WTC11 (cell line): Measurements from ENCODE around the gene CAST.

Experiments
- ARID4B ChIP-seq: sonication (generic); formaldehyde crosslinking; IDR thresholded peaks from 2 replicates; pipeline ENCODE4 v1.8.0; 2023; ENCODE audit warnings: missing genetic modification reagents, mild to moderate bottlenecking, borderline replicate concordance
- CTCF ChIP-seq: fragments of 200-600 bp; IDR thresholded peaks from 2 replicates; pipeline ENCODE4 v1.8.0; 2022; ENCODE audit warnings: antibody characterized with exemption
- ETV6 ChIP-seq: sonication (generic); formaldehyde crosslinking; IDR thresholded peaks from 2 replicates; pipeline ENCODE4 v1.8.1; 2022; ENCODE audit warnings: mild to moderate bottlenecking, missing genetic modification reagents
- IRF2 ChIP-seq: sonication (generic); formaldehyde crosslinking; IDR thresholded peaks from 2 replicates; pipeline ENCODE4 v1.8.0; 2022; ENCODE audit warnings: low read depth, missing genetic modification reagents, borderline replicate concordance
- NFE2L1 ChIP-seq: sonication (generic); formaldehyde crosslinking; IDR thresholded peaks from 2 replicates; pipeline ENCODE4 v1.8.1; 2023; ENCODE audit warnings: missing genetic modification reagents
- NR2C2 ChIP-seq: sonication (generic); formaldehyde crosslinking; IDR thresholded peaks from 2 replicates; pipeline ENCODE4 v1.8.0; 2022; ENCODE audit warnings: mild to moderate bottlenecking, missing genetic modification reagents
- NR3C1 ChIP-seq: sonication (generic); formaldehyde crosslinking; conservative IDR thresholded peaks from 2 replicates; pipeline ENCODE4 v1.8.1; 2023; ENCODE audit warnings: low read depth, mild to moderate bottlenecking, missing genetic modification reagents
- ZBTB43 ChIP-seq: sonication (generic); formaldehyde crosslinking; IDR thresholded peaks from 2 replicates; pipeline ENCODE4 v1.8.1; 2023; ENCODE audit warnings: mild to moderate bottlenecking, missing genetic modification reagents
- ZNF416 ChIP-seq: fragments of 250-450 bp; sonication (Bioruptor Pico); IDR thresholded peaks from 2 replicates; pipeline ENCODE4 v1.9.0; 2021; ENCODE audit warnings: mild to moderate bottlenecking, inconsistent platforms
- TF ChIP-seq, protein P1 (sequence below): sonication (generic); formaldehyde crosslinking; IDR thresholded peaks from 2 replicates; pipeline ENCODE4 v1.8.1; 2022; ENCODE audit warnings: low read depth, missing genetic modification reagents, borderline replicate concordance

GRCh38 chr5:96823900-96824380, 161.8 kb downstream of the CAST start:
- no peak for TF ChIP-seq CTCF
- TF ChIP-seq IRF2 (CRISPR knock-in tag), result no peak
- TF ChIP-seq, protein P1, sequence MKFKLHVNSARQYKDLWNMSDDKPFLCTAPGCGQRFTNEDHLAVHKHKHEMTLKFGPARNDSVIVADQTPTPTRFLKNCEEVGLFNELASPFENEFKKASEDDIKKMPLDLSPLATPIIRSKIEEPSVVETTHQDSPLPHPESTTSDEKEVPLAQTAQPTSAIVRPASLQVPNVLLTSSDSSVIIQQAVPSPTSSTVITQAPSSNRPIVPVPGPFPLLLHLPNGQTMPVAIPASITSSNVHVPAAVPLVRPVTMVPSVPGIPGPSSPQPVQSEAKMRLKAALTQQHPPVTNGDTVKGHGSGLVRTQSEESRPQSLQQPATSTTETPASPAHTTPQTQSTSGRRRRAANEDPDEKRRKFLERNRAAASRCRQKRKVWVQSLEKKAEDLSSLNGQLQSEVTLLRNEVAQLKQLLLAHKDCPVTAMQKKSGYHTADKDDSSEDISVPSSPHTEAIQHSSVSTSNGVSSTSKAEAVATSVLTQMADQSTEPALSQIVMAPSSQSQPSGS, result no peak
- no peak for TF ChIP-seq ZNF416 (CRISPR knock-in tag)
- no peak for TF ChIP-seq ETV6 (CRISPR knock-in tag)
- no peak for TF ChIP-seq NR3C1 (CRISPR knock-in tag)
- TF ChIP-seq NFE2L1 (CRISPR knock-in tag), result no peak
- TF ChIP-seq ZBTB43 (CRISPR knock-in tag), result no peak
- no peak for TF ChIP-seq NR2C2 (CRISPR knock-in tag)
- no peak for TF ChIP-seq ARID4B
